Karpas-422 (cell line): Measurements from ENCODE around the gene ZSWIM5. TPM values are rescaled to one million over a fixed set of nuclear protein-coding genes. Genes with fewer than 3 reads are reported as not detected.

Experiments
- DNase-seq: peaks from one replicate; pipeline ENCODE4 v3.0.0-alpha.2; 2015
- H2AFZ ChIP-seq: fragments of 200-600 bp; sonication (generic); 2 replicates; pipeline ENCODE4 v1.6.1; 2014; ENCODE audit warnings: antibody characterized with exemption, low read length, mixed read lengths
- H3K27ac ChIP-seq: fragments of 200-600 bp; sonication (generic); 2 replicates; pipeline ENCODE4 v1.5.1; 2014; ENCODE audit warnings: mild to moderate bottlenecking, low read length, moderate library complexity
- H3K27me3 ChIP-seq: fragments of 200-600 bp; sonication (generic); 2 replicates; pipeline ENCODE4 v1.6.1; 2014; ENCODE audit warnings: low read length, mixed read lengths
- H3K36me3 ChIP-seq: fragments of 200-600 bp; sonication (generic); 2 replicates; pipeline ENCODE4 v1.6.1; 2014; ENCODE audit warnings: low read length, mixed read lengths; ENCODE audit not compliant: insufficient read depth
- H3K4me1 ChIP-seq: fragments of 200-600 bp; sonication (generic); 2 replicates; pipeline ENCODE4 v1.6.1; 2014; ENCODE audit warnings: mild to moderate bottlenecking, low read length, mixed read lengths
- H3K4me2 ChIP-seq: fragments of 200-600 bp; sonication (generic); 2 replicates; pipeline ENCODE4 v1.6.1; 2014; ENCODE audit warnings: low read length, low read depth, mild to moderate bottlenecking; ENCODE audit not compliant: poor library complexity, severe bottlenecking
- H3K4me3 ChIP-seq: fragments of 200-600 bp; sonication (generic); 2 replicates; pipeline ENCODE4 v1.5.1; 2014; ENCODE audit warnings: mild to moderate bottlenecking, antibody characterized with exemption, low read length, mixed read lengths
- H3K79me2 ChIP-seq: fragments of 200-600 bp; sonication (generic); 2 replicates; pipeline ENCODE4 v1.6.1; 2014; ENCODE audit warnings: mild to moderate bottlenecking, low read length, mixed read lengths
- H3K9ac ChIP-seq: fragments of 200-600 bp; sonication (generic); 2 replicates; pipeline ENCODE4 v1.6.0; 2014; ENCODE audit warnings: low read length
- H3K9me2 ChIP-seq: fragments of 200-600 bp; sonication (generic), shearing (Covaris generic); replicated peaks from 2 replicates; pipeline ENCODE4 v1.6.0; 2014; ENCODE audit warnings: mild to moderate bottlenecking, low read length, moderate library complexity; ENCODE audit not compliant: insufficient read depth
- H3K9me3 ChIP-seq: fragments of 300-700, 200-600 bp; sonication (generic); 2 replicates; pipeline ENCODE4 v1.6.1; 2014; ENCODE audit warnings: low read length, mixed read lengths
- H4K20me1 ChIP-seq: fragments of 200-600 bp; sonication (generic); 2 replicates; pipeline ENCODE4 v1.6.1; 2014; ENCODE audit warnings: mild to moderate bottlenecking, antibody characterized with exemption, low read length, low read depth; ENCODE audit not compliant: insufficient read depth
- total RNA-seq: library from RNA; depleted of rRNA; stranded (reverse); fragments of >200 nt; shearing (Covaris generic); gene quantifications from 2 replicates; pipeline ENCODE4 v1.2.3, GENCODE V29; 2014; ENCODE audit warnings: low replicate concordance

Gene ZSWIM5
- total RNA-seq, 1 experiment from 2014 or later: 0.04 TPM

DNA sequence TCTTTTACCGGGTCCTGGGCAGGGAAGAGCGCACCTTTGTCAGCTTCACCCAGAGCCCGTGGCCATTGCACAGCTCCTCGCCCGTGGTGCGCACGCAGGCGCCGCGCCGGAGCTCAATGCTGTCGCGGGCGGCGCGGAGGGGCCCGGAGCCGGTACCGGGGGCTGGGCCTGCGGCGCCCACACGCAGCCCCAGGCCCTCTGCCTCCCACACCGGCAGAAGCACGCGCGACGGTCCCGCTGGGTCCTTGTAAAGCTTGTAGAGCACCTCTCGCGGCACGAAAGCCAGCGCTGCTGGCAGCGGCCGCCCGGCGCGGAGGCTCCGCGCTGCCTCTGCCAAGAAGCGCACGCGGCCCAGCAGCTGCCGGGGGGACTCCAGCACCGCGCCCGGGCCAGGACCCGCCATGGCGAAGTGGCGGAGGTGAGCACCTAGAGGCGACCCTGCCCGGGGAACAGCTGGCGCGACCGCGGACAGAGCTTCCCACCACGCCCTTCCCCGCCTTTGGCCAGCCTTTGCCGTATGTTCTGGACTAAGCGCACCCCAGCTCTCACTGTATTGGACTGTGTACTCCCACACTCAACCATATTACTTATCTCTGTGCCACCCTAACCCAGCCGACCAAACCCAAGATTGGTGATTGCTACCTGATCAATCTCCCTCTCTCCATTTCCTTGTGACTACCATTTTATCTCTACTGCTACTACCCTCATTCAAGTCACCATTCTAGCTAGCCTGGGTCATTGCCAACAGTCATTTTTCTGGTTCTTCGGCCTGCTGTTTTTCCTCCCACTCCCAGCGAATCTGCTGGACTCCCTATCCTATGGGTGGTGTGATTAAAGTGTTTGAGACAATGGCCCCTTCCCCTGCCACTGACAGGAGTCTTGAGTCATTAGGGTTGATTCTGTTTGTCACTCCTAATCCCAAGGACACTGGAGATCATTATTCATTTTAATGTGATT lies 195.3 kb downstream of the ZSWIM5 start, which contains the start of gene HECTD3:
Gene HECTD3 (minus strand): TSS at position 470 of the 957 bp plus-strand sequence. CDS start 67 bp downstream, at position 403.
- peaks cover 32% of the 10 kb centered on the region for H3K4me1 ChIP-seq
- H3K79me2 ChIP-seq: peaks cover 20% of the 10 kb centered on the region; the same call in 1 of the 2 replicates
- DNase-seq: peak; percentile 90
- no peaks in the 10 kb centered on the region for H4K20me1 ChIP-seq
- 0 out of 2 replicates have a peak, but pooled peaks cover 6% of the 10 kb centered on the region for H3K36me3 ChIP-seq
- peak within 1 kb of the TSS; percentile 18; the same call in 1 of the 2 replicates for H3K27ac ChIP-seq
- peak within 1 kb of the TSS; percentile 83 for H3K9ac ChIP-seq
- H2AFZ ChIP-seq: peak within 1 kb of the TSS; percentile 100
- H3K4me2 ChIP-seq: peak within 1 kb of the TSS; percentile 94
- peak within 1 kb of the TSS; percentile 91 for H3K4me3 ChIP-seq
- H3K9me2 ChIP-seq: no peaks in the 10 kb centered on the region
- no peaks in the 10 kb centered on the region for H3K9me3 ChIP-seq
- H3K27me3 ChIP-seq: no peaks in the 10 kb centered on the region

GRCh38 chr1:45009956-45010854 lies 196.2 kb downstream of the ZSWIM5 start:
- H3K4me3 ChIP-seq: peak overlapping the region; percentile 91
- DNase-seq: peak; percentile 72
- H2AFZ ChIP-seq: peak overlapping the region; percentile 100; the same call in 1 of the 2 replicates
- H3K36me3 ChIP-seq: 0 out of 2 replicates have a peak, but pooled peaks cover 5% of the 10 kb centered on the region
- no peaks in the 10 kb centered on the region for H4K20me1 ChIP-seq
- no peaks in the 10 kb centered on the region for H3K9me2 ChIP-seq
- H3K9ac ChIP-seq: peak overlapping the region; percentile 78
- peak overlapping the region; percentile 94 for H3K4me2 ChIP-seq
- no peak overlapping the region for H3K27ac ChIP-seq
- H3K9me3 ChIP-seq: no peaks in the 10 kb centered on the region
- H3K79me2 ChIP-seq: peaks cover 20% of the 10 kb centered on the region; the same call in 1 of the 2 replicates
- H3K27me3 ChIP-seq: no peaks in the 10 kb centered on the region
- peaks cover 32% of the 10 kb centered on the region for H3K4me1 ChIP-seq

DNA sequence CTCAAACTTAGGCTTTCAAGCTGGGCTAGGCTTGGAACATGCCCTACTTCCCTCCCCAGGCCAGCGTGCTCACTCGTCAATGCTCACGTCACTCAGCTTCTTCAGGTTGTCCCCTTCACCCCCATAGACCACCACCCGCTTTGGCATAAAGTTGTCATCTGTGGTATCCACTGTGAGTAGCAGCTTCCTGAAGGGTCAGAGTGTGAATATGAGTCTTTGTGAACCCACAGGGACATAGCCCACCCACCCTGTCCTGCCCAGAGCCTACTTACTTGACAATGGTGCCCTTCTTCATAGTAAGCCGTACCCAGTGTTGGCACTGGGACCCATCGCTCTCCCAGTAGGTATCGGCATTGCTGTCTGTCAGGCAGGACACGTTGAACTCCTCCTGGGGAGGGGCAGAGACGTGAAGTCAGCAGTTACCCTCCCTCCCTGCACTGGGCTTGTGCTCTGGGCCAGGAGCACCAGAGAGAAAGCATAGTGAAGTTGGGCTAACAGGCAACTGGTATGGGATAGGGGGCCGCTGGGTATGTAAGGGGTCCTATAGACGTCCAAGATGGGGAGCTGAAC lies 197.0 kb downstream of the ZSWIM5 start:
- Histone ChIP-seq H3K27me3 (no peaks in the 10 kb centered on the region), H3K4me2 (peak overlapping the region; percentile 94), H3K79me2 (peaks cover 20% of the 10 kb centered on the region; the same call in 1 of the 2 replicates), H3K4me1 (peaks cover 32% of the 10 kb centered on the region), H3K4me3 (peak overlapping the region; percentile 91; the same call in 1 of the 2 replicates), H3K27ac (no peak overlapping the region), H3K9ac (peak overlapping the region; percentile 78; the same call in 1 of the 2 replicates), H3K9me2 (no peaks in the 10 kb centered on the region), H4K20me1 (no peaks in the 10 kb centered on the region), H3K36me3 (no peaks in the 10 kb centered on the region), H2AFZ (no peak overlapping the region), H3K9me3 (no peaks in the 10 kb centered on the region)
- no peak for DNase-seq

- Histone ChIP-seq H2AFZ (no peak overlapping the region), H3K27ac (no peak overlapping the region), H3K36me3 (no peaks in the 10 kb centered on the region), H3K4me3 (no peak overlapping the region), H3K9me3 (no peaks in the 10 kb centered on the region), H3K4me1 (peaks cover 26% of the 10 kb centered on the region), H3K9me2 (no peaks in the 10 kb centered on the region), H3K9ac (no peak overlapping the region), H3K79me2 (peaks cover 20% of the 10 kb centered on the region; the same call in 1 of the 2 replicates), H3K27me3 (no peaks in the 10 kb centered on the region), H4K20me1 (no peaks in the 10 kb centered on the region), H3K4me2 (no peak overlapping the region)
- DNase-seq: no peak
These were observed 197.9 kb downstream of the ZSWIM5 start for GRCh38 chr1:45008516-45008915.

- H3K36me3 ChIP-seq: no peaks in the 10 kb centered on the region
- no peaks in the 10 kb centered on the region for H4K20me1 ChIP-seq
- H3K4me1 ChIP-seq: peaks cover 21% of the 10 kb centered on the region
- no peaks in the 10 kb centered on the region for H3K9me3 ChIP-seq
- H3K79me2 ChIP-seq: peaks cover 17% of the 10 kb centered on the region; the same call in 1 of the 2 replicates
- no peak overlapping the region for H3K4me3 ChIP-seq
- no peak for DNase-seq
- no peak overlapping the region for H3K27ac ChIP-seq
- no peak overlapping the region for H2AFZ ChIP-seq
- H3K27me3 ChIP-seq: no peaks in the 10 kb centered on the region
- H3K9me2 ChIP-seq: no peaks in the 10 kb centered on the region
- H3K9ac ChIP-seq: no peak overlapping the region
- no peak overlapping the region for H3K4me2 ChIP-seq
These were observed 198.3 kb downstream of the ZSWIM5 start for GRCh38 chr1:45008076-45008475.

- H3K4me3 ChIP-seq: no peak overlapping the region
- H3K9ac ChIP-seq: no peak overlapping the region
- DNase-seq: no peak
These were observed 199.1 kb downstream of the ZSWIM5 start for GRCh38 chr1:45007311-45007710.

DNA sequence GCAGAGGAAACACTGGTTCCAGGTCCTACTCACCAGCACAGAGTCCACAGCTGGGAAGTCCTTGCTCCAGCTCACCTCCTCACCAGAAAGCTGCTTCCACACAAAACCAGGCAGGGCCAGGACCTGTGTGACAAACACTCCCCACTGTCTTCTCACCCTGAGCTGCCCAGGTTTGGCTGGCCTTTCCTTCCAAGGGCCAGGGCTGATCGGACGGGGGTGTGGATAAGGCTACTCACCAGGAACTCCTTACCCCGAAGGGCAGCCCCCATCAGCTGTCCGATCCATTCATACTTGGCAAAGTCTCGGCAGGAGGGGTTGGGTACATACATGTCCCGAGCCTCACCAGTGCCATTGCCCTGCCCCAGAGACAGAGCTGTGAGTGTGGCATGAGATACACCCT lies 200.6 kb downstream of the ZSWIM5 start:
- DNase-seq: no peak

More at GRCh38 chr1:45007311-45007710, 199.1 kb downstream of the ZSWIM5 start:
- H3K27me3 ChIP-seq: no peaks in the 10 kb centered on the region
- peaks cover 10% of the 10 kb centered on the region; the same call in 1 of the 2 replicates for H3K79me2 ChIP-seq
- H4K20me1 ChIP-seq: no peaks in the 10 kb centered on the region
- no peak overlapping the region for H2AFZ ChIP-seq
- H3K9me2 ChIP-seq: no peaks in the 10 kb centered on the region
- no peaks in the 10 kb centered on the region for H3K36me3 ChIP-seq
- no peak overlapping the region for H3K27ac ChIP-seq
- H3K4me1 ChIP-seq: peaks cover 16% of the 10 kb centered on the region
- no peak overlapping the region for H3K4me2 ChIP-seq
- H3K9me3 ChIP-seq: no peaks in the 10 kb centered on the region

More for the DNA sequence above, 200.6 kb downstream of the ZSWIM5 start:
- Histone ChIP-seq H3K9ac (no peak overlapping the region), H3K27ac (no peak overlapping the region), H3K27me3 (no peaks in the 10 kb centered on the region), H2AFZ (no peak overlapping the region), H3K36me3 (no peaks in the 10 kb centered on the region), H3K4me3 (no peak overlapping the region), H3K4me1 (peaks cover 11% of the 10 kb centered on the region), H3K4me2 (no peak overlapping the region), H3K9me2 (no peaks in the 10 kb centered on the region), H4K20me1 (no peaks in the 10 kb centered on the region), H3K79me2 (peaks cover 8% of the 10 kb centered on the region; the same call in 1 of the 2 replicates), H3K9me3 (no peaks in the 10 kb centered on the region)
